Suppressor macrophage treated with lipopolysaccharide for 1 hour (primary cell): Measurements from ENCODE around the gene MPZL3.

Experiments used
- DNase-seq, 3 donors: peaks; one replicate each; pipeline ENCODE4 v3.0.0-alpha.2; 2020 to 2022

MPZL3 gene

GRCh38 chr11:118263695-118264568, 11.8 kb upstream of the MPZL3 start, which contains the start of gene MPZL2:
Gene MPZL2 (minus strand): TSS chr11:118264297. CDS start chr11:118264153, 144 bp downstream.
- DNase-seq: peak in 1 of 3 donors; percentile 32

- no peak for DNase-seq
These were observed 10.9 kb upstream of the MPZL3 start for GRCh38 chr11:118263112-118263511.

GRCh38 chr11:118260353-118260752, 8.2 kb upstream of the MPZL3 start:
- no peak for DNase-seq

- DNase-seq: peak in 1 of 3 donors; percentile 12
These were observed 7.0 kb upstream of the MPZL3 start for GRCh38 chr11:118259138-118259537.

- DNase-seq: peak in 1 of 3 donors; percentile 21
These were observed 6.2 kb upstream of the MPZL3 start for GRCh38 chr11:118258410-118258809.

- DNase-seq: peak; percentile 40 to 62 (median 58)
These were observed 523 bp upstream of the MPZL3 start for GRCh38 chr11:118252688-118253087.

- no peak for DNase-seq
These were observed 5.1 kb downstream of the MPZL3 start for GRCh38 chr11:118247041-118247440.

- no peak for DNase-seq
These were observed 6.1 kb downstream of the MPZL3 start for GRCh38 chr11:118245936-118246562.

GRCh38 chr11:118243993-118244762, 8.0 kb downstream of the MPZL3 start:
- no peak for DNase-seq

- no peak for DNase-seq
These were observed 9.0 kb downstream of the MPZL3 start for GRCh38 chr11:118243161-118243560.

GRCh38 chr11:118241764-118242098, 10.4 kb downstream of the MPZL3 start:
- no peak for DNase-seq

GRCh38 chr11:118240999-118241763, 11.0 kb downstream of the MPZL3 start:
- peak; percentile 73 to 89 (median 84) for DNase-seq

GRCh38 chr11:118239509-118240205, 12.5 kb downstream of the MPZL3 start:
- DNase-seq: no peak

GRCh38 chr11:118238929-118239328, 13.2 kb downstream of the MPZL3 start:
- DNase-seq: peak in 1 of 3 donors; percentile 38

GRCh38 chr11:118238421-118238820, 13.7 kb downstream of the MPZL3 start:
- peak in 2 of 3 donors; percentile 60 for DNase-seq

- DNase-seq: no peak
These were observed 16.0 kb downstream of the MPZL3 start for GRCh38 chr11:118236170-118236569.

GRCh38 chr11:118234833-118235232, 17.3 kb downstream of the MPZL3 start:
- DNase-seq: no peak

- DNase-seq: no peak
These were observed 18.3 kb downstream of the MPZL3 start for GRCh38 chr11:118233850-118234249.

GRCh38 chr11:118233377-118233776, 18.8 kb downstream of the MPZL3 start:
- no peak for DNase-seq

GRCh38 chr11:118232659-118233058, 19.5 kb downstream of the MPZL3 start:
- DNase-seq: no peak

- no peak for DNase-seq
These were observed 20.7 kb downstream of the MPZL3 start for GRCh38 chr11:118231461-118231860.

- DNase-seq: no peak
These were observed 22.1 kb downstream of the MPZL3 start for GRCh38 chr11:118230088-118230487.
